Measurements from ENCODE around the gene GRB10.

GRCh38 chr7:50793947-50794570, 11.4 kb upstream of the GRB10 start:
- no peak for TF ChIP-seq POLR2AphosphoS5 (IDR thresholded peaks at IDR 0.05)
- TF ChIP-seq CTCF (IDR thresholded peaks at IDR 0.05; ENCODE audit: poor library complexity, severe bottlenecking), result no peak
- TF ChIP-seq EZH2 (IDR thresholded peaks at IDR 0.05; ENCODE audit: borderline replicate concordance, insufficient read depth, low read length, poor library complexity, severe bottlenecking), result no peak
- TF ChIP-seq SMC3 (conservative IDR thresholded peaks at IDR 0.05; ENCODE audit: poor library complexity), result no peak
- TF ChIP-seq EP300 (conservative IDR thresholded peaks at IDR 0.05; ENCODE audit: poor library complexity, severe bottlenecking), result no peak
